HFF-Myc (cell line): ENCODE measurements around the gene GCAT.

Source experiments
- DNase-seq: peaks from one replicate; pipeline ENCODE4 v3.0.0-alpha.2; 2011; ENCODE audit warnings: low read depth; ENCODE audit errors: extremely low read depth
- H3K4me3 ChIP-seq: replicated peaks from 2 replicates; pipeline ENCODE4 v1.5.1; 2011; ENCODE audit warnings: low read depth, mild to moderate bottlenecking, control low read depth, low read length
- TF ChIP-seq, protein P1 (sequence below): IDR thresholded peaks from 2 replicates; pipeline ENCODE4 v1.5.1; 2012; ENCODE audit warnings: mild to moderate bottlenecking, low read depth, low read length, control low read depth; ENCODE audit errors: missing control alignments

GCAT gene

GRCh38 chr22:37807410-37808293, at the start of gene GCAT:
TSS of gene GCAT (plus strand) at chr22:37807934. CDS start at chr22:37807968, 34 bp downstream.
- TF ChIP-seq, protein P1, sequence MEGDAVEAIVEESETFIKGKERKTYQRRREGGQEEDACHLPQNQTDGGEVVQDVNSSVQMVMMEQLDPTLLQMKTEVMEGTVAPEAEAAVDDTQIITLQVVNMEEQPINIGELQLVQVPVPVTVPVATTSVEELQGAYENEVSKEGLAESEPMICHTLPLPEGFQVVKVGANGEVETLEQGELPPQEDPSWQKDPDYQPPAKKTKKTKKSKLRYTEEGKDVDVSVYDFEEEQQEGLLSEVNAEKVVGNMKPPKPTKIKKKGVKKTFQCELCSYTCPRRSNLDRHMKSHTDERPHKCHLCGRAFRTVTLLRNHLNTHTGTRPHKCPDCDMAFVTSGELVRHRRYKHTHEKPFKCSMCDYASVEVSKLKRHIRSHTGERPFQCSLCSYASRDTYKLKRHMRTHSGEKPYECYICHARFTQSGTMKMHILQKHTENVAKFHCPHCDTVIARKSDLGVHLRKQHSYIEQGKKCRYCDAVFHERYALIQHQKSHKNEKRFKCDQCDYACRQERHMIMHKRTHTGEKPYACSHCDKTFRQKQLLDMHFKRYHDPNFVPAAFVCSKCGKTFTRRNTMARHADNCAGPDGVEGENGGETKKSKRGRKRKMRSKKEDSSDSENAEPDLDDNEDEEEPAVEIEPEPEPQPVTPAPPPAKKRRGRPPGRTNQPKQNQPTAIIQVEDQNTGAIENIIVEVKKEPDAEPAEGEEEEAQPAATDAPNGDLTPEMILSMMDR, result no peak
- peak within 1 kb of the TSS; percentile 70 for H3K4me3 ChIP-seq
- peak; percentile 81 for DNase-seq

GRCh38 chr22:37758694-37759093, 49.0 kb upstream of the GCAT start:
- no peak for DNase-seq
- TF ChIP-seq, protein P1, result no peak

DNA sequence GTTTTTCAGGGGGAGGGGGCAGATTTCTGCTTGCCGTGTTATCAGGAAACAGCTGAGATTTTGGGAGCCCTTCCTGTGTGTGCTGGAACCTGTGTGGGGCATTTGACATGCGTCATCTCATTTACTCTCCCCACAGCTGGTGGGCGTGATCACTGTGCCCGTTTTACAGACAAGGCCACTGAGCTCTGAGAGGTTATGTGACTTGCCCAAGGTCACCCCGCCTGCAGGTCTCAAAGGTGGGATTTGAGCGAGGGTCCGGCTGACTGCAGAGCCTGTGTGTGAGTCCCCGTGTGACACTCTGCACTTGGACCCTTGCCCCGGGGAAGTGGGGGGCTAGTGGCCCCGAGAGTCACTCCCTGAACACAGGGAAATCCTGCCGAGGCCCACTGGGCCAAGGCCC, 48.5 kb upstream of the GCAT start:
- no peak for DNase-seq
- no peak overlapping the region for H3K4me3 ChIP-seq
- TF ChIP-seq, protein P1, result no peak

More at GRCh38 chr22:37758694-37759093, 49.0 kb upstream of the GCAT start:
- no peak overlapping the region for H3K4me3 ChIP-seq

DNA sequence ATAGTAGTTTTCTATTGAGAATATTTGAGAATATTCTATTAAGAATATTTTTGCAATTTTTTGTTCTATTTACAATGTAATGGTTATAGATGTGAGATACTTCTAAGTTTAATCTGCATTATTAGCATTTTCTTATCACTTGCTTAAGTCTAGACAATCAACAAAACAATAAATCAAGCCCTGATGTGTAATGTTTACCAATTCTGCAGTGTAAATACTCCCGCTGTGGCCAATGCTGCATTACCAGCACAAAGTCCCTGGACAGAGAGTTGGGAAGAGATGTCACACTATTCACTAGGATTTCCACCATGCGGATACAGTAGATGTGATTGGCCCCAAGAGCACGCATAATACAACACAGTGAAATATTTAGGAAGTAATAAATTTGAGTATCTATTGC, 47.6 kb upstream of the GCAT start:
- TF ChIP-seq, protein P1, result no peak
- H3K4me3 ChIP-seq, result no peak overlapping the region
- no peak for DNase-seq

GRCh38 chr22:37762389-37762836, 45.3 kb upstream of the GCAT start:
- H3K4me3 ChIP-seq, result no peak overlapping the region
- DNase-seq, result no peak

GRCh38 chr22:37763012-37763411, 44.7 kb upstream of the GCAT start:
- no peak for DNase-seq
- TF ChIP-seq, protein P1, result no peak
- H3K4me3 ChIP-seq, result no peak overlapping the region

More at GRCh38 chr22:37762389-37762836, 45.3 kb upstream of the GCAT start:
- TF ChIP-seq, protein P1, result no peak
